Measurements from ENCODE around the gene NEDD9. TPM values are rescaled to one million over a fixed set of nuclear protein-coding genes. Genes with fewer than 3 reads are reported as not detected.
A peak's percentile ranks its signal among the peaks of the same experiment; 100 is the strongest.

The NEDD9 gene
- total and polyA plus RNA-seq, 2 of the 4 experiments (the other 2 are of a cell fraction), result 7.6 to 16.5 TPM

DNA sequence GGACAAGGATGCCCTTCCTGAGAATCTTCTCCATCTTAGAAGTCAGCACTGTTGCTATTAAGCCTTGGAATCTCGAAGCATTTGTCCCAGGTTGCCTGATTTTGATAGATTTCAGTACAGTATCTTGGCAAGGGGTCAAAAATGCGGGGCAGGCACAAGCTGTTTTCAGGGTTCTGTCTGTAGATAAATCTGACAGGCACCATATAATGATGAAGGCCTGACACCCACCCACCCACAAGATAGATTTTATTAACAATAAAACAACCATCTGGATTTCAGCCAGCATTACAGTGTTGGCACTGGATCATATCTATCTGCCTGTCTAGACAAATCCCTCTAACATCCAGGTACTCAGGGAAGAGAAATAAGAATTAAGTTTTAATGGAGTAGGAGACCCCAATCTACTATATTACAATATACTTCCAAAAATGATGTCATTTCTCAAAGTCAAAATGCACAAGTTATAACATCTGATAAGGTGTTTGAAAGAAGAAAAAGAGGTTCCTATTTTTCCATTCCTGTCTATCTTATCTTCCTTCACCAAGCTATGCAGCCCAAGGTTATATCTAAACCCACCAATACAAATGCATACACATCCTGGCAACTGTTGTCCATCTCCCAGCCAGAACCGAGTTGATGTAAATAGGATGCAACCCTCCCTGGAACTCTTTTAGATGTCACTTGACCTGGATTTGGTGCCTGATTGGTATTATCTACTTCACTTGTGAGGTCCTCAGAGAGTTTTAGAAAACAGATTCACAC, 10.7 kb downstream of the NEDD9 start (continued):
- no peak for TF ChIP-seq RFX5 (IDR thresholded peaks at IDR 0.05; ENCODE audit: low read depth, low read length)

DNA sequence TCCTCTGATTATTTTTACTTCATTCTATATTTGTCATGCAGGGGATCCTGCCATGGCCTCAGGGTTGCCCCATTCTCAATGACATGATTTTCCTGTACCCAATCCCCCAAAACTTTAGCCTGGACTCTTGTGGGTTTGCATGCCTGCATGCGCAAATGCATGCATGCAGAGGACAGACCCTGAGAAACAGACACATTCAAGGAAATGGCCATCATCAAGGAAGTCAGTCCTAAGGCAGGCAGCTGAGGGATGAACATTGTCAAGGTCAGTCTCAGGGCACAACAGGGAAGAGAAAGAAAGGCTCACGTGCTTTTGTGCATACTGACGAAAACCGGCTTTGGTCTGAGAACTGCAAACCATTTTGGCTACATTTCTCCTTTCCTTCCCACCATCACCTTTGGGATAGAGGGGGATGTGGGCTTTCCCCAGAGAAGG, 13.1 kb downstream of the NEDD9 start:
- H4K91ac ChIP-seq (ENCODE audit: insufficient read depth, low read depth, low read length), result no peak overlapping the region
- TF ChIP-seq, protein P1, sequence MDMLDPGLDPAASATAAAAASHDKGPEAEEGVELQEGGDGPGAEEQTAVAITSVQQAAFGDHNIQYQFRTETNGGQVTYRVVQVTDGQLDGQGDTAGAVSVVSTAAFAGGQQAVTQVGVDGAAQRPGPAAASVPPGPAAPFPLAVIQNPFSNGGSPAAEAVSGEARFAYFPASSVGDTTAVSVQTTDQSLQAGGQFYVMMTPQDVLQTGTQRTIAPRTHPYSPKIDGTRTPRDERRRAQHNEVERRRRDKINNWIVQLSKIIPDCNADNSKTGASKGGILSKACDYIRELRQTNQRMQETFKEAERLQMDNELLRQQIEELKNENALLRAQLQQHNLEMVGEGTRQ (IDR thresholded peaks at IDR 0.05; ENCODE audit: low read depth, low read length), result no peak
- no peak for TF ChIP-seq RFX5 (IDR thresholded peaks at IDR 0.05; ENCODE audit: low read depth, low read length)
- no peak for TF ChIP-seq BHLHE40 (IDR thresholded peaks at IDR 0.05; ENCODE audit: low read depth, low read length)
- no peak for TF ChIP-seq RAD21 (IDR thresholded peaks at IDR 0.05; ENCODE audit: low read length)
- TF ChIP-seq MAFK (IDR thresholded peaks at IDR 0.05; ENCODE audit: low read depth, low read length), result no peak
- TF ChIP-seq POLR2A (IDR thresholded peaks at IDR 0.05; ENCODE audit: low read depth, low read length), result no peak
- no peak for TF ChIP-seq MAZ (IDR thresholded peaks at IDR 0.05; ENCODE audit: borderline replicate concordance, low read depth, low read length)
- TF ChIP-seq CHD1 (IDR thresholded peaks at IDR 0.05; ENCODE audit: low read depth, low read length), result no peak
- no peak for TF ChIP-seq CEBPB (IDR thresholded peaks at IDR 0.05; ENCODE audit: low read depth, low read length)
- no peak for TF ChIP-seq FOS (IDR thresholded peaks at IDR 0.05; ENCODE audit: low read depth, low read length)
- TF ChIP-seq RCOR1 (IDR thresholded peaks at IDR 0.05; ENCODE audit: insufficient replicate concordance, low read length), result no peak
- no peak for TF ChIP-seq NFE2L2 (IDR thresholded peaks at IDR 0.05; ENCODE audit: low read depth, low read length)
- TF ChIP-seq SMC3 (IDR thresholded peaks at IDR 0.05; ENCODE audit: low read depth, low read length), result no peak
- TF ChIP-seq, protein P2, sequence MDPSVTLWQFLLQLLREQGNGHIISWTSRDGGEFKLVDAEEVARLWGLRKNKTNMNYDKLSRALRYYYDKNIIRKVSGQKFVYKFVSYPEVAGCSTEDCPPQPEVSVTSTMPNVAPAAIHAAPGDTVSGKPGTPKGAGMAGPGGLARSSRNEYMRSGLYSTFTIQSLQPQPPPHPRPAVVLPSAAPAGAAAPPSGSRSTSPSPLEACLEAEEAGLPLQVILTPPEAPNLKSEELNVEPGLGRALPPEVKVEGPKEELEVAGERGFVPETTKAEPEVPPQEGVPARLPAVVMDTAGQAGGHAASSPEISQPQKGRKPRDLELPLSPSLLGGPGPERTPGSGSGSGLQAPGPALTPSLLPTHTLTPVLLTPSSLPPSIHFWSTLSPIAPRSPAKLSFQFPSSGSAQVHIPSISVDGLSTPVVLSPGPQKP (IDR thresholded peaks at IDR 0.05; ENCODE audit: borderline replicate concordance, low read depth, low read length), result no peak

More for the DNA sequence above, 13.1 kb downstream of the NEDD9 start:
- Histone ChIP-seq H2AFZ (replicated peaks; ENCODE audit: low read length, poor library complexity) (no peak overlapping the region), H2AK5ac (ENCODE audit: low read depth, low read length) (0 out of 2 replicates have a peak overlapping the region, but pooled peaks have one; percentile 31), H3K23ac (ENCODE audit: low read depth, low read length) (peak overlapping the region; percentile 68), H3K4ac (ENCODE audit: low read depth, low read length) (no peak overlapping the region; the same call in 1 of the 2 replicates), H3K79me1 (ENCODE audit: low read depth in 1 of 2, low read length in 2 of 2) (peaks cover 25 to 93% of the 10 kb centered on the region in 2 experiments; a peak in 3 of 4 replicates), H3K9ac (ENCODE audit: low read depth, low read length) (no peak overlapping the region), H2BK20ac (ENCODE audit: low read depth, low read length) (no peak overlapping the region), H3K4me2 (ENCODE audit: low read depth, low read length) (no peak overlapping the region), H3K14ac (replicated peaks; ENCODE audit: low read depth, low read length) (peak overlapping the region; percentile 13; the same call in 1 of the 2 replicates), H3K9me1 (ENCODE audit: insufficient read depth, low read length) (peaks cover 16% of the 10 kb centered on the region), H2BK5ac (ENCODE audit: low read depth, low read length, poor library complexity, severe bottlenecking) (no peak overlapping the region), H3K36me3 (ENCODE audit: control insufficient read depth, insufficient read depth, low read length) (peaks cover 6% of the 10 kb centered on the region), H2BK120ac (ENCODE audit: low read depth, low read length) (no peak overlapping the region), H2BK15ac (ENCODE audit: low read depth, low read length) (no peak overlapping the region), H3K56ac (ENCODE audit: extremely low read depth, insufficient read depth, low read length) (no peak overlapping the region), H3K27ac (ENCODE audit: insufficient read depth, low read length) (no peak overlapping the region), H4K20me1 (ENCODE audit: insufficient read depth, low read length) (peaks cover 33% of the 10 kb centered on the region), H3K18ac (ENCODE audit: low read depth, low read length) (peak overlapping the region; percentile 5; the same call in 1 of the 2 replicates), H2AK9ac (replicated peaks; ENCODE audit: low read depth, low read length, poor library complexity) (no peak overlapping the region), H3K4me1 (ENCODE audit: control insufficient read depth, insufficient read depth, low read length) (peaks cover 7% of the 10 kb centered on the region), H3K9me3 (ENCODE audit: control insufficient read depth, insufficient read depth, low read length) (no peaks in the 10 kb centered on the region), H4K5ac (ENCODE audit: low read depth, low read length) (no peak overlapping the region), H3K27me3 (ENCODE audit: control insufficient read depth, insufficient read depth, low read length) (no peaks in the 10 kb centered on the region), H3K4me3 (ENCODE audit: insufficient read depth, low read depth, low read length) (no peak overlapping the region), H4K8ac (ENCODE audit: low read depth in 2 of 2, low read length in 2 of 2) (no peak overlapping the region)
- no TSS peak for BruUV-seq (replicated peaks)
- intact Hi-C loops (cut with micrococcal nuclease) (no loop called here), in situ Hi-C loops (cut with MboI; ENCODE audit: low sequenced_read_pairs) (no loop called here), dilution Hi-C loops (cut with HindIII; ENCODE audit: low sequenced_read_pairs, unreplicated experiment) (no loop called here)
- DNase-seq (no peak), ATAC-seq (ENCODE audit: low read depth) (no peak)
- CTCF ChIA-PET, result no interaction called here
- WGBS, 2 experiments (ENCODE audit: extremely low coverage in 2 of 2, insufficient read length in 1 of 2), result no CpG with 5 or more reads among the region's 4 CpGs
- POLR2A ChIA-PET (ENCODE audit: unreplicated experiment), result interaction anchor here (0.5 kb wide), 1 partner anchor 423 kb away, joined by 4 read pairs; no protein-coding TSS in a partner anchor

Data from IMR-90 (cell line).